ENCODE results near the gene ARMCX6.
A peak's percentile ranks its signal among the peaks of the same experiment; 100 is the strongest.
"Not testable (repeated sequence)": the region's sequence is repeated elsewhere in the genome, so short reads cannot be mapped to it uniquely, and the experiment has no call there.

ARMCX6 gene

GRCh38 chrX:101617211-101618191 lies at the start of gene ARMCX6:
ARMCX6 (minus strand) TSS chrX:101618000; CDS start chrX:101616620, 1,380 bp downstream.
- peak; percentile 57 for DNase-seq

GRCh38 chrX:101659601-101660063 lies 41.8 kb upstream of the ARMCX6 start, which contains the start of gene ARMCX2:
ARMCX2 (minus strand) TSS chrX:101659850; CDS start chrX:101657588, 2,262 bp downstream.
- no peak for DNase-seq

- DNase-seq, result no peak
Observed at GRCh38 chrX:101658661-101659491, 41.1 kb upstream of the ARMCX6 start.

- DNase-seq, result no peak
Observed at GRCh38 chrX:101657495-101657894, 39.7 kb upstream of the ARMCX6 start.

GRCh38 chrX:101656817-101657216 lies 39.0 kb upstream of the ARMCX6 start:
- no peak for DNase-seq

- peak; percentile 32 for DNase-seq
Observed at GRCh38 chrX:101655534-101655933, 37.7 kb upstream of the ARMCX6 start.

GRCh38 chrX:101647716-101648115 lies 29.9 kb upstream of the ARMCX6 start:
- DNase-seq, result not testable (repeated sequence)

- DNase-seq, result peak; percentile 56
Observed at GRCh38 chrX:101642093-101642492, 24.3 kb upstream of the ARMCX6 start.

- no peak for DNase-seq
Observed at GRCh38 chrX:101639583-101639982, 21.8 kb upstream of the ARMCX6 start.

GRCh38 chrX:101619364-101619763 lies 1.6 kb upstream of the ARMCX6 start:
- DNase-seq, result peak; percentile 0

GRCh38 chrX:101605728-101606127 lies 12.1 kb downstream of the ARMCX6 start:
- no peak for DNase-seq

- DNase-seq, result no peak
Observed at GRCh38 chrX:101605146-101605545, 12.7 kb downstream of the ARMCX6 start.

GRCh38 chrX:101602077-101602476 lies 15.7 kb downstream of the ARMCX6 start:
- no peak for DNase-seq

- not testable (repeated sequence) for DNase-seq
Observed at GRCh38 chrX:101599592-101599991, 18.2 kb downstream of the ARMCX6 start.

GRCh38 chrX:101595739-101596419 lies 21.9 kb downstream of the ARMCX6 start:
- peak; percentile 85 for DNase-seq

Measured in MV-4-11 (cell line).